IMR-90 (cell line): ENCODE data around the gene AFG3L2. TPM values are rescaled to one million over a fixed set of nuclear protein-coding genes. Genes with fewer than 3 reads are reported as not detected.

Experiments used
- ATAC-seq: fragments of 200-7000 bp; cut with Tn5 transposase; 2 replicates; pipeline ENCODE4 v1.9.1; 2020; ENCODE audit warnings: low read depth, mild to moderate bottlenecking, moderate library complexity
- BruUV-seq: library from RNA; stranded (reverse); fragments of 400-500 nt; replicated peaks from 2 replicates; lab custom pipeline; 2021; lab: Mats Ljungman, UMichigan
- CTCF ChIA-PET: fragments of 300-600 bp; formaldehyde crosslinking; extraction: SDS; loops from one replicate; lab custom pipeline; 2021; ENCODE audit warnings: antibody characterized with exemption; lab: Yijun Ruan, JAX
- POLR2A ChIA-PET: fragments of 300-600 bp; sonication (Branson Sonifier 250); formaldehyde crosslinking; loops from one replicate; lab custom pipeline; 2022; ENCODE audit warnings: antibody characterized with exemption; ENCODE audit not compliant: unreplicated experiment; lab: Charles Lee
- DNase-seq: peaks from one replicate; pipeline ENCODE4 v3.0.0; 2013
- H2AFZ ChIP-seq: replicated peaks from 2 replicates; pipeline ENCODE3; 2013; ENCODE audit warnings: low read length, mild to moderate bottlenecking; ENCODE audit not compliant: poor library complexity
- H2AK5ac ChIP-seq: 2 replicates; pipeline ENCODE4 v1.6.1; 2013; ENCODE audit warnings: low read depth, low read length, inconsistent platforms
- H2AK9ac ChIP-seq: replicated peaks from 2 replicates; pipeline ENCODE3; 2013; ENCODE audit warnings: mild to moderate bottlenecking, low read depth, low read length, moderate library complexity; ENCODE audit not compliant: poor library complexity
- H2BK120ac ChIP-seq: 2 replicates; pipeline ENCODE4 v1.6.1; 2013; ENCODE audit warnings: low read depth, low read length, inconsistent platforms
- H2BK15ac ChIP-seq: 3 replicates; pipeline ENCODE4 v1.6.1; 2013; ENCODE audit warnings: low read depth, low read length, inconsistent platforms
- H2BK20ac ChIP-seq: 2 replicates; pipeline ENCODE4 v1.6.1; 2013; ENCODE audit warnings: low read depth, mild to moderate bottlenecking, inconsistent platforms, low read length, moderate library complexity
- H2BK5ac ChIP-seq: 2 replicates; pipeline ENCODE4 v1.6.1; 2013; ENCODE audit warnings: mild to moderate bottlenecking, low read depth, low read length, inconsistent platforms; ENCODE audit not compliant: poor library complexity, severe bottlenecking
- H3K14ac ChIP-seq: replicated peaks from 2 replicates; pipeline ENCODE4 v1.6.1; 2013; ENCODE audit warnings: low read depth, low read length, inconsistent platforms
- H3K18ac ChIP-seq: 2 replicates; pipeline ENCODE4 v1.6.1; 2013; ENCODE audit warnings: low read depth, low read length, control low read depth
- H3K23ac ChIP-seq: 2 replicates; pipeline ENCODE4 v1.6.1; 2013; ENCODE audit warnings: low read depth, low read length, inconsistent platforms
- H3K27ac ChIP-seq: 2 replicates; pipeline ENCODE4 v1.5.1; 2013; ENCODE audit warnings: mild to moderate bottlenecking, control low read depth, low read length; ENCODE audit not compliant: insufficient read depth
- H3K27me3 ChIP-seq: 2 replicates; pipeline ENCODE4 v1.6.1; 2013; ENCODE audit warnings: low read length; ENCODE audit not compliant: control insufficient read depth, insufficient read depth
- H3K36me3 ChIP-seq: 2 replicates; pipeline ENCODE4 v1.6.1; 2013; ENCODE audit warnings: low read length, mixed read lengths; ENCODE audit not compliant: control insufficient read depth, insufficient read depth
- H3K4ac ChIP-seq: 2 replicates; pipeline ENCODE4 v1.6.1; 2013; ENCODE audit warnings: low read depth, low read length, inconsistent platforms
- H3K4me1 ChIP-seq: 2 replicates; pipeline ENCODE4 v1.6.1; 2013; ENCODE audit warnings: low read length, mixed read lengths; ENCODE audit not compliant: control insufficient read depth, insufficient read depth
- H3K4me2 ChIP-seq: 2 replicates; pipeline ENCODE4 v1.6.1; 2013; ENCODE audit warnings: low read depth, mild to moderate bottlenecking, control low read depth, low read length, moderate library complexity
- H3K4me3 ChIP-seq: 2 replicates; pipeline ENCODE4 v1.5.1; 2013; ENCODE audit warnings: low read depth, mild to moderate bottlenecking, control low read depth, low read length, moderate library complexity; ENCODE audit not compliant: insufficient read depth
- H3K56ac ChIP-seq: 2 replicates; pipeline ENCODE4 v1.6.1; 2013; ENCODE audit warnings: low read length, inconsistent platforms; ENCODE audit not compliant: insufficient read depth; ENCODE audit errors: extremely low read depth
- H3K79me1 ChIP-seq, 2 experiments: 2 replicates each; pipeline ENCODE4 v1.6.1; 2013; ENCODE audit warnings: low read length in 2 of 2, inconsistent platforms in 1 of 2, low read depth in 1 of 2
- H3K9ac ChIP-seq: 2 replicates; pipeline ENCODE4 v1.6.1; 2013; ENCODE audit warnings: low read depth, low read length, control low read depth
- H3K9me1 ChIP-seq: 2 replicates; pipeline ENCODE4 v1.6.1; 2013; ENCODE audit warnings: low read length, inconsistent platforms; ENCODE audit not compliant: insufficient read depth
- H3K9me3 ChIP-seq: 2 replicates; pipeline ENCODE4 v1.6.1; 2013; ENCODE audit warnings: low read length; ENCODE audit not compliant: control insufficient read depth, insufficient read depth
- H4K20me1 ChIP-seq: 2 replicates; pipeline ENCODE4 v1.6.1; 2013; ENCODE audit warnings: low read length, inconsistent platforms; ENCODE audit not compliant: insufficient read depth
- H4K5ac ChIP-seq: 2 replicates; pipeline ENCODE4 v1.6.1; 2013; ENCODE audit warnings: mild to moderate bottlenecking, low read depth, low read length, control low read depth
- H4K8ac ChIP-seq, 2 experiments: 2 replicates each; pipeline ENCODE4 v1.6.1; 2013; ENCODE audit warnings: low read depth in 2 of 2, low read length in 2 of 2, control low read depth in 1 of 2, inconsistent platforms in 1 of 2
- H4K91ac ChIP-seq: 2 replicates; pipeline ENCODE4 v1.6.1; 2013; ENCODE audit warnings: low read depth, low read length, inconsistent platforms; ENCODE audit not compliant: insufficient read depth
- BHLHE40 ChIP-seq: fragments of 150-350 bp; IDR thresholded peaks from 2 replicates; pipeline ENCODE4 v1.6.1; 2016; ENCODE audit warnings: mild to moderate bottlenecking, low read depth, low read length
- CEBPB ChIP-seq: IDR thresholded peaks from 2 replicates; pipeline ENCODE4 v1.6.1; 2012; ENCODE audit warnings: low read depth, low read length, improper control_type of control experiment
- CHD1 ChIP-seq: IDR thresholded peaks from 2 replicates; pipeline ENCODE4 v1.6.1; 2012; ENCODE audit warnings: low read depth, low read length, improper control_type of control experiment
- CTCF ChIP-seq: conservative IDR thresholded peaks from 2 replicates; pipeline ENCODE4 v1.5.1; 2012; ENCODE audit warnings: mild to moderate bottlenecking, low read depth, low read length, improper control_type of control experiment
- ELK1 ChIP-seq: fragments of 150-350 bp; IDR thresholded peaks from 2 replicates; pipeline ENCODE4 v1.6.1; 2016; ENCODE audit warnings: low read depth, mild to moderate bottlenecking, low read length, moderate library complexity, borderline replicate concordance
- FOS ChIP-seq: fragments of 150-350 bp; IDR thresholded peaks from 2 replicates; pipeline ENCODE4 v1.6.1; 2016; ENCODE audit warnings: low read depth, low read length
- MAFK ChIP-seq: IDR thresholded peaks from 2 replicates; pipeline ENCODE4 v1.6.1; 2012; ENCODE audit warnings: low read depth, low read length, improper control_type of control experiment
- MAZ ChIP-seq: IDR thresholded peaks from 2 replicates; pipeline ENCODE4 v1.6.1; 2012; ENCODE audit warnings: low read depth, mild to moderate bottlenecking, low read length, improper control_type of control experiment, moderate library complexity, borderline replicate concordance
- MXI1 ChIP-seq: IDR thresholded peaks from 2 replicates; pipeline ENCODE4 v1.6.1; 2012; ENCODE audit warnings: low read depth, mild to moderate bottlenecking, low read length, moderate library complexity, borderline replicate concordance
- NFE2L2 ChIP-seq: fragments of 150-350 bp; IDR thresholded peaks from 2 replicates; pipeline ENCODE4 v1.6.1; 2016; ENCODE audit warnings: low read depth, mild to moderate bottlenecking, low read length
- RAD21 ChIP-seq: IDR thresholded peaks from 2 replicates; pipeline ENCODE4 v1.6.1; 2012; ENCODE audit warnings: low read length, improper control_type of control experiment
- RCOR1 ChIP-seq: IDR thresholded peaks from 2 replicates; pipeline ENCODE4 v1.6.1; 2012; ENCODE audit warnings: mild to moderate bottlenecking, low read length, improper control_type of control experiment; ENCODE audit not compliant: insufficient replicate concordance
- SMC3 ChIP-seq: fragments of 150-350 bp; IDR thresholded peaks from 2 replicates; pipeline ENCODE4 v1.6.1; 2016; ENCODE audit warnings: low read depth, mild to moderate bottlenecking, antibody characterized with exemption, low read length, moderate library complexity
- USF2 ChIP-seq: fragments of 150-350 bp; IDR thresholded peaks from 2 replicates; pipeline ENCODE4 v1.6.1; 2017; ENCODE audit warnings: mild to moderate bottlenecking, antibody characterized with exemption, low read length, low read depth
- WGBS, 2 experiments: methylation state at CpG; one replicate each; pipeline versions ENCODE4 v1.1.5 to v1.1.7; 2013; ENCODE audit warnings: missing lambda C conversion rate in 2 of 2; ENCODE audit not compliant: insufficient read length in 1 of 2; ENCODE audit errors: extremely low coverage in 2 of 2; 5-methylcytosine and 5-hydroxymethylcytosine counted together
- dilution Hi-C: fragments of 300-500 bp; cut with HindIII; formaldehyde crosslinking; loops from one replicate; pipeline ENCODE4 v1.14.3; 2018; ENCODE audit warnings: low sequenced_read_pairs; ENCODE audit not compliant: unreplicated experiment
- in situ Hi-C: fragments of 300-500 bp; cut with MboI; formaldehyde crosslinking; loops from 3 replicates; pipeline ENCODE4 v1.14.3; 2019; ENCODE audit warnings: low sequenced_read_pairs, inconsistent platforms, mixed read lengths
- intact Hi-C: fragments of 100-400 bp; cut with micrococcal nuclease; formaldehyde crosslinking; loops from 2 replicates; pipeline ENCODE4 v1.10.0; 2022
- polyA plus RNA-seq, 3 experiments: library from polyadenylated mRNA; depleted of rRNA; stranded (reverse); fragments of >200 nt; gene quantifications; 2 replicates each; pipeline ENCODE4 v1.2.3, GENCODE V29; 2012; ENCODE audit warnings: low replicate concordance in 1 of 3
- total RNA-seq: library from RNA; depleted of rRNA; stranded (reverse); fragments of >200 nt; gene quantifications from 2 replicates; pipeline ENCODE4 v1.2.3, GENCODE V29; 2012

Gene AFG3L2
- total and polyA plus RNA-seq, 2 of the 4 experiments (the other 2 are of a cell fraction), result 26.9 to 37.6 TPM

GRCh38 chr18:12397254-12397653, 20.2 kb upstream of the AFG3L2 start:
- CTCF ChIA-PET, result no interaction called here
- Histone ChIP-seq H3K56ac (no peak overlapping the region), H2BK15ac (no peak overlapping the region), H2BK120ac (no peak overlapping the region), H3K23ac (no peak overlapping the region), H3K9me3 (no peaks in the 10 kb centered on the region), H2BK20ac (no peak overlapping the region), H3K4ac (no peak overlapping the region), H2AK9ac (no peak overlapping the region), H3K9ac (no peak overlapping the region), H3K14ac (no peak overlapping the region), H2AFZ (no peak overlapping the region), H3K9me1 (no peaks in the 10 kb centered on the region), H3K27ac (no peak overlapping the region), H4K91ac (no peak overlapping the region), H3K27me3 (peaks cover 3% of the 10 kb centered on the region; the same call in 1 of the 2 replicates), H3K36me3 (no peaks in the 10 kb centered on the region), H4K5ac (no peak overlapping the region), H3K4me2 (no peak overlapping the region), H3K4me3 (no peak overlapping the region), H2BK5ac (no peak overlapping the region), H3K18ac (no peak overlapping the region), H3K4me1 (no peaks in the 10 kb centered on the region), H4K8ac (no peak overlapping the region), H2AK5ac (no peak overlapping the region), H3K79me1 (no peaks in the 10 kb centered on the region), H4K20me1 (no peaks in the 10 kb centered on the region)
- dilution Hi-C loops, result no loop called here
- no peak for ATAC-seq
- TF ChIP-seq ELK1, result no peak
- TF ChIP-seq FOS, result no peak
- no peak for TF ChIP-seq NFE2L2
- no peak for TF ChIP-seq MAZ
- no peak for TF ChIP-seq SMC3
- TF ChIP-seq RAD21, result no peak
- no peak for TF ChIP-seq CHD1
- TF ChIP-seq CTCF, result no peak
- TF ChIP-seq BHLHE40, result no peak
- TF ChIP-seq MAFK, result no peak
- no peak for TF ChIP-seq RCOR1
- no peak for TF ChIP-seq MXI1
- no peak for TF ChIP-seq CEBPB
- no peak for TF ChIP-seq USF2
- intact Hi-C loops, result no loop called here
- POLR2A ChIA-PET, result no interaction called here
- no peak for DNase-seq
- no CpG with 5 or more reads among the region's 9 CpGs for WGBS, 2 experiments
- in situ Hi-C loops, result loop anchor here (5.0 kb wide), 1 partner anchor 135 kb away; no protein-coding TSS in a partner anchor
- BruUV-seq, result no TSS peak
